HS-5 (cell line): ENCODE results near the gene POC1A.
"Not testable (repeated sequence)": the region's sequence is repeated elsewhere in the genome, so short reads cannot be mapped to it uniquely, and the experiment has no call there.

Source experiments
- DNase-seq: peaks from one replicate; pipeline ENCODE4 v3.0.0-alpha.2; 2012; ENCODE audit warnings: low read depth

POC1A gene

GRCh38 chr3:52046902-52047239 lies 107.4 kb downstream of the POC1A start:
- DNase-seq: no peak

GRCh38 chr3:52046186-52046901 lies 107.9 kb downstream of the POC1A start:
- peak; percentile 95 for DNase-seq

GRCh38 chr3:52044869-52045619 lies 109.2 kb downstream of the POC1A start:
- no peak for DNase-seq

- DNase-seq: no peak
Measured at GRCh38 chr3:52043750-52044149, 110.5 kb downstream of the POC1A start.

GRCh38 chr3:52043039-52043438 lies 111.2 kb downstream of the POC1A start:
- not testable (repeated sequence) for DNase-seq

GRCh38 chr3:52041118-52041731 lies 113.0 kb downstream of the POC1A start:
- no peak for DNase-seq

- DNase-seq: no peak
Measured at GRCh38 chr3:52040600-52040999, 113.6 kb downstream of the POC1A start.

- DNase-seq: no peak
Measured at GRCh38 chr3:52039846-52040245, 114.4 kb downstream of the POC1A start.

GRCh38 chr3:52039426-52039825 lies 114.8 kb downstream of the POC1A start:
- no peak for DNase-seq

- no peak for DNase-seq
Measured at GRCh38 chr3:52038227-52038626, 116.0 kb downstream of the POC1A start.

- no peak for DNase-seq
Measured at GRCh38 chr3:52037291-52037690, 116.9 kb downstream of the POC1A start.

GRCh38 chr3:52036829-52037228 lies 117.4 kb downstream of the POC1A start:
- DNase-seq: no peak

GRCh38 chr3:52036222-52036694 lies 118.0 kb downstream of the POC1A start:
- no peak for DNase-seq

- DNase-seq: no peak
Measured at GRCh38 chr3:52034651-52035050, 119.6 kb downstream of the POC1A start.

GRCh38 chr3:52034212-52034611 lies 120.0 kb downstream of the POC1A start:
- no peak for DNase-seq

GRCh38 chr3:52033748-52034147 lies 120.5 kb downstream of the POC1A start:
- DNase-seq: not testable (repeated sequence)

- no peak for DNase-seq
Measured at GRCh38 chr3:52032702-52033408, 121.4 kb downstream of the POC1A start.

GRCh38 chr3:52031896-52032295 lies 122.3 kb downstream of the POC1A start:
- no peak for DNase-seq

GRCh38 chr3:52030714-52031310 lies 123.4 kb downstream of the POC1A start:
- DNase-seq: no peak

- DNase-seq: no peak
Measured at GRCh38 chr3:52029535-52029934, 124.7 kb downstream of the POC1A start.

- no peak for DNase-seq
Measured at GRCh38 chr3:52029053-52029452, 125.2 kb downstream of the POC1A start.

GRCh38 chr3:52028572-52028971 lies 125.7 kb downstream of the POC1A start:
- DNase-seq: peak; percentile 5
